ENCODE data around the gene PCDHGA6. TPM values are rescaled to one million over a fixed set of nuclear protein-coding genes. Genes with fewer than 3 reads are reported as not detected.
A peak's percentile ranks its signal among the peaks of the same experiment; 100 is the strongest.
"Not testable (repeated sequence)": the region's sequence is repeated elsewhere in the genome, so short reads cannot be mapped to it uniquely, and the experiment has no call there.

PCDHGA6 gene
- total and polyA plus RNA-seq, 9 of the 15 experiments (the other 6 are each of a cell fraction or from before 2014, with no cell fraction given), result 0.01 to 0.18 (median 0.09) TPM; not detected in 1

DNA sequence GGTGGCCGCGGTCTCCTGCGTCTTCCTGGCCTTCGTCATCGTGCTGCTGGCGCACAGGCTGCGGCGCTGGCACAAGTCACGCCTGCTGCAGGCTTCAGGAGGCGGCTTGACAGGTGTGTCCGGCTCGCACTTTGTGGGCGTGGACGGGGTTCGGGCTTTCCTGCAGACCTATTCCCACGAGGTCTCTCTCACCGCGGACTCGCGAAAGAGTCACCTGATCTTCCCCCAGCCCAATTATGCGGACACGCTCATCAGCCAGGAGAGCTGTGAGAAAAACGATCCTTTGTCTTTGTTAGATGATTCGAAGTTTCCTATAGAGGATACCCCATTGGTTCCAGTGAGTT, 41.6 kb downstream of the PCDHGA6 start:
- H3K4me2 ChIP-seq (ENCODE audit: insufficient read depth, low read length); BruUV-seq (replicated peaks); FAIRE-seq; H3K27ac ChIP-seq (ENCODE audit: extremely low read depth, low read depth, low read length); H2AFZ ChIP-seq (ENCODE audit: low read depth, low read length); H3K9ac ChIP-seq (ENCODE audit: insufficient read depth in 1 of 2, low read depth in 2 of 2, low read length in 2 of 2); POLR2A ChIA-PET; ATAC-seq; H3K9me3 ChIP-seq (replicated peaks; ENCODE audit: control insufficient read depth, insufficient read depth, low read depth, low read length); H3K79me2 ChIP-seq (ENCODE audit: control insufficient read depth, insufficient read depth, low read length); H3K4me3 ChIP-seq; DNase-seq (ENCODE audit: extremely low read depth in 1 of 4, low spot score in 3 of 4); intact Hi-C loops (cut with micrococcal nuclease); H3K36me3 ChIP-seq (ENCODE audit: control insufficient read depth, insufficient read depth, low read length); H4K20me1 ChIP-seq (replicated peaks; ENCODE audit: control insufficient read depth, insufficient read depth, low read length); in situ Hi-C loops (cut with MboI); H3K9me1 ChIP-seq (ENCODE audit: control insufficient read depth, insufficient read depth, low read length): not testable (repeated sequence)
- TF ChIP-seq ZBTB33 (CRISPR knock-in tag; IDR thresholded peaks at IDR 0.05), result 0 out of 2 replicates have a peak, but pooled peaks have one; percentile 38
- 9% methylated on average over 24 of the region's 24 CpGs for WGBS (ENCODE audit: insufficient coverage, low coverage, missing lambda C conversion rate)
- Histone ChIP-seq H3K27me3 (ENCODE audit: control insufficient read depth in 2 of 2, insufficient read depth in 2 of 2, low read length in 2 of 2) (peaks cover 7 to 32% of the 10 kb centered on the region in 2 experiments; a peak in 4 of 5 replicates), H3K4me1 (replicated peaks in 1 of 2; ENCODE audit: control insufficient read depth in 2 of 2, insufficient read depth in 2 of 2, low read length in 2 of 2) (peaks cover 0 to 26% of the 10 kb centered on the region in 2 experiments; a peak in 2 of 5 replicates)
- CTCF ChIA-PET (ENCODE audit: low intra/inter-chr PET ratio), result interaction anchor here (0.6 kb wide), 1 partner anchor 77 kb away, joined by 3 read pairs; no protein-coding TSS in a partner anchor

GRCh38 chr5:141417494-141418172, 43.9 kb downstream of the PCDHGA6 start, which contains the start of gene PCDHGB7:
TSS of gene PCDHGB7 (plus strand) at chr5:141417677. CDS start at chr5:141417860, 183 bp downstream.
- TF ChIP-seq CTCF (IDR thresholded peaks at IDR 0.05 in 2 of 3, conservative IDR thresholded peaks at IDR 0.05 in 1 of 3; ENCODE audit: insufficient read depth in 2 of 3, low read depth in 1 of 3, low read length in 3 of 3), result peak; percentile 68 to 74 (median 73)
- 0 out of 2 replicates have a peak, but pooled peaks have one; percentile 6 for TF ChIP-seq ZNF384 (IDR thresholded peaks at IDR 0.05; ENCODE audit: low read depth, low read length)
- peak in 1 of 2 experiments; percentile 58; a peak in 3 of 4 replicates for TF ChIP-seq RAD21 (CRISPR knock-in tag; conservative IDR thresholded peaks at IDR 0.05 in 1 of 2, IDR thresholded peaks at IDR 0.05 in 1 of 2)
- TF ChIP-seq NRF1 (conservative IDR thresholded peaks at IDR 0.05 in 1 of 2, IDR thresholded peaks at IDR 0.05 in 1 of 2), result peak; percentile 58 to 59
- peak; percentile 44; the same call in 1 of the 2 replicates for TF ChIP-seq SMC3 (conservative IDR thresholded peaks at IDR 0.05; ENCODE audit: insufficient read depth, low read depth, low read length)
- H3K79me2 ChIP-seq (ENCODE audit: control insufficient read depth, insufficient read depth, low read length); intact Hi-C loops (cut with micrococcal nuclease); CTCF ChIA-PET (ENCODE audit: low intra/inter-chr PET ratio); H2AFZ ChIP-seq (ENCODE audit: low read depth, low read length); BruUV-seq (replicated peaks); H3K9ac ChIP-seq (ENCODE audit: insufficient read depth in 1 of 2, low read depth in 2 of 2, low read length in 2 of 2); in situ Hi-C loops (cut with MboI); H3K4me3 ChIP-seq; H4K20me1 ChIP-seq (replicated peaks; ENCODE audit: control insufficient read depth, insufficient read depth, low read length); H3K36me3 ChIP-seq (ENCODE audit: control insufficient read depth, insufficient read depth, low read length); H3K4me2 ChIP-seq (ENCODE audit: insufficient read depth, low read length); H3K9me1 ChIP-seq (ENCODE audit: control insufficient read depth, insufficient read depth, low read length); H3K27ac ChIP-seq (ENCODE audit: extremely low read depth, low read depth, low read length); H3K9me3 ChIP-seq (replicated peaks; ENCODE audit: control insufficient read depth, insufficient read depth, low read depth, low read length): not testable (repeated sequence)
- FAIRE-seq (peak; percentile 80), DNase-seq (ENCODE audit: extremely low read depth in 1 of 4, low spot score in 3 of 4) (peak; percentile 27 to 50 (median 37)), ATAC-seq (peak; percentile 88)
- WGBS (ENCODE audit: insufficient coverage, low coverage, missing lambda C conversion rate), result 36% methylated on average over 34 of the region's 47 CpGs
- POLR2A ChIA-PET, result interaction anchor here (0.6 kb wide), 1 partner anchor 32 kb away, joined by 3 read pairs; no protein-coding TSS in a partner anchor
- Histone ChIP-seq H3K27me3 (ENCODE audit: control insufficient read depth in 2 of 2, insufficient read depth in 2 of 2, low read length in 2 of 2) (peaks cover 7 to 47% of the 10 kb centered on the region in 2 experiments; a peak in 4 of 5 replicates), H3K4me1 (replicated peaks in 1 of 2; ENCODE audit: control insufficient read depth in 2 of 2, insufficient read depth in 2 of 2, low read length in 2 of 2) (peaks cover 0 to 32% of the 10 kb centered on the region in 2 experiments; a peak in 2 of 5 replicates)
